ENCODE data around the gene FCHO1. TPM values are rescaled to one million over a fixed set of nuclear protein-coding genes. Genes with fewer than 3 reads are reported as not detected.

Gene FCHO1
- polyA plus RNA-seq, 2 of the 4 experiments (the other 2 are of a cell fraction): 1.7 to 13.6 TPM

DNA sequence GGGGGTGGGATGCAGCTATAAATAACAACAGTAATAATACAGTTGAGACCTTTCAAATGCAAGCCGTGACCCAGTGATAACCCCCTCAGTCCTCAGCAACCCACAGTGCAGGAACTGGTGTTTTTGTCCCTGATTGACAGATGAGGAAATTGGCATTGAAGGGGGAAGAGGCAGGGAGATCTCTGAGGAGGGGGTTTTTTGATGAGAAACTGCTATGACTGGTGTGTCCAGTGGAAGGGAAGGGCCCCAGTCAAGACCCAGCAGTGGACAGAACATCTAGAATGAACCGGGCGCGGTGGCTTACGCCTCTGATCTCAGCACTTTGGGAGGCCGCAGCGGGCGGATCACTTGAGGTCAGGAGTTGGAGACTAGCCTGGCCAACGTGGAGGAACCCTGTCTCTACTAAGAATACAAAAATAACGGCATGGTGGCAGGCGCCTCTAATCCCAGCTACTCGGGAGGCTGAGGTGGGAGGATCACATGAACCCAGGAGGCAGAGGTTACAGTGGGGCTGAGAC, 30.1 kb upstream of the FCHO1 start (continued):
- TF ChIP-seq, protein P1, sequence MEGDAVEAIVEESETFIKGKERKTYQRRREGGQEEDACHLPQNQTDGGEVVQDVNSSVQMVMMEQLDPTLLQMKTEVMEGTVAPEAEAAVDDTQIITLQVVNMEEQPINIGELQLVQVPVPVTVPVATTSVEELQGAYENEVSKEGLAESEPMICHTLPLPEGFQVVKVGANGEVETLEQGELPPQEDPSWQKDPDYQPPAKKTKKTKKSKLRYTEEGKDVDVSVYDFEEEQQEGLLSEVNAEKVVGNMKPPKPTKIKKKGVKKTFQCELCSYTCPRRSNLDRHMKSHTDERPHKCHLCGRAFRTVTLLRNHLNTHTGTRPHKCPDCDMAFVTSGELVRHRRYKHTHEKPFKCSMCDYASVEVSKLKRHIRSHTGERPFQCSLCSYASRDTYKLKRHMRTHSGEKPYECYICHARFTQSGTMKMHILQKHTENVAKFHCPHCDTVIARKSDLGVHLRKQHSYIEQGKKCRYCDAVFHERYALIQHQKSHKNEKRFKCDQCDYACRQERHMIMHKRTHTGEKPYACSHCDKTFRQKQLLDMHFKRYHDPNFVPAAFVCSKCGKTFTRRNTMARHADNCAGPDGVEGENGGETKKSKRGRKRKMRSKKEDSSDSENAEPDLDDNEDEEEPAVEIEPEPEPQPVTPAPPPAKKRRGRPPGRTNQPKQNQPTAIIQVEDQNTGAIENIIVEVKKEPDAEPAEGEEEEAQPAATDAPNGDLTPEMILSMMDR (IDR thresholded peaks at IDR 0.05): no peak
- TF ChIP-seq RFX5 (IDR thresholded peaks at IDR 0.05): no peak
- TF ChIP-seq FOSB (CRISPR knock-in tag; IDR thresholded peaks at IDR 0.05): no peak
- TF ChIP-seq, protein P2, sequence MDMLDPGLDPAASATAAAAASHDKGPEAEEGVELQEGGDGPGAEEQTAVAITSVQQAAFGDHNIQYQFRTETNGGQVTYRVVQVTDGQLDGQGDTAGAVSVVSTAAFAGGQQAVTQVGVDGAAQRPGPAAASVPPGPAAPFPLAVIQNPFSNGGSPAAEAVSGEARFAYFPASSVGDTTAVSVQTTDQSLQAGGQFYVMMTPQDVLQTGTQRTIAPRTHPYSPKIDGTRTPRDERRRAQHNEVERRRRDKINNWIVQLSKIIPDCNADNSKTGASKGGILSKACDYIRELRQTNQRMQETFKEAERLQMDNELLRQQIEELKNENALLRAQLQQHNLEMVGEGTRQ (IDR thresholded peaks at IDR 0.05): no peak

DNA sequence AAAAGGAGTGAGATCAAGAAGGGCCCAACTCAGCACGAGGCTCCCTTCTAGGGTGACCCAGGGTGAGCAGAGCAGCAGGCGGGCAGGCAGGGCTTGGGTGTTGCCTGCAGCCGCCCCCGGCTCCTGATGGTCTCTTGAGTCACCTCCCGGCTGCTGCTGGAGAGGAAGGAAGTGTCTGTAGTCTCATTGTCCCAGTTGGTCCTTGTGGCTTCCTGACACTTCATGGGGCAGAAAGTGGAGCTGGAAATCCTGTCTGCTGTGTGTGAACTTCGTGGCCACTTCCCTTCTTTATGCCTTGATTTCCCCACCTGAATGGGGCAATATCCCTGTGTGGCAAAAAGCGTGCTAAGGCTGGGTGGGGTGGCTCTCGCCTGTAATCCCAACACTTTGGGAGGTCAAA, 29.5 kb upstream of the FCHO1 start:
- Histone ChIP-seq H3K27ac (0 out of 6 replicates have a peak overlapping the region, but pooled peaks of 1 of the 2 experiments have one; percentile 13), H3K4me2 (no peak overlapping the region), H3K4me3 (no peak overlapping the region), H3K4me1 (peaks cover 14% of the 10 kb centered on the region), H3K9me3 (no peaks in the 10 kb centered on the region)
- DNase-seq (ENCODE audit: low read depth in 1 of 2, low spot score in 1 of 2) (no peak), FAIRE-seq (no peak), ATAC-seq (no peak)
- CTCF ChIA-PET: interaction anchor here (0.7 to 1.5 kb wide), 2 partner anchors 44 to 116 kb away, joined by 3 read pairs; no protein-coding TSS in a partner anchor
- TF ChIP-seq, protein P3, sequence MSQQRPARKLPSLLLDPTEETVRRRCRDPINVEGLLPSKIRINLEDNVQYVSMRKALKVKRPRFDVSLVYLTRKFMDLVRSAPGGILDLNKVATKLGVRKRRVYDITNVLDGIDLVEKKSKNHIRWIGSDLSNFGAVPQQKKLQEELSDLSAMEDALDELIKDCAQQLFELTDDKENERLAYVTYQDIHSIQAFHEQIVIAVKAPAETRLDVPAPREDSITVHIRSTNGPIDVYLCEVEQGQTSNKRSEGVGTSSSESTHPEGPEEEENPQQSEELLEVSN (IDR thresholded peaks at IDR 0.05; ENCODE audit: borderline replicate concordance, low read depth): no peak
- TF ChIP-seq HOXB13 (CRISPR knock-in tag; IDR thresholded peaks at IDR 0.05; ENCODE audit: low read depth): no peak
- TF ChIP-seq, protein P1 (IDR thresholded peaks at IDR 0.05): no peak
- TF ChIP-seq PHF8 (IDR thresholded peaks at IDR 0.05; ENCODE audit: borderline replicate concordance, low read depth): no peak
- TF ChIP-seq JUN (IDR thresholded peaks at IDR 0.05): no peak
- TF ChIP-seq, protein P4, sequence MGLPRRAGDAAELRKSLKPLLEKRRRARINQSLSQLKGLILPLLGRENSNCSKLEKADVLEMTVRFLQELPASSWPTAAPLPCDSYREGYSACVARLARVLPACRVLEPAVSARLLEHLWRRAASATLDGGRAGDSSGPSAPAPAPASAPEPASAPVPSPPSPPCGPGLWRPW (IDR thresholded peaks at IDR 0.05): no peak
- TF ChIP-seq HEYL (CRISPR knock-in tag; IDR thresholded peaks at IDR 0.05): no peak
- TF ChIP-seq ZFP36 (IDR thresholded peaks at IDR 0.05; ENCODE audit: borderline replicate concordance, partially characterized antibody): no peak
- TF ChIP-seq, protein P5, sequence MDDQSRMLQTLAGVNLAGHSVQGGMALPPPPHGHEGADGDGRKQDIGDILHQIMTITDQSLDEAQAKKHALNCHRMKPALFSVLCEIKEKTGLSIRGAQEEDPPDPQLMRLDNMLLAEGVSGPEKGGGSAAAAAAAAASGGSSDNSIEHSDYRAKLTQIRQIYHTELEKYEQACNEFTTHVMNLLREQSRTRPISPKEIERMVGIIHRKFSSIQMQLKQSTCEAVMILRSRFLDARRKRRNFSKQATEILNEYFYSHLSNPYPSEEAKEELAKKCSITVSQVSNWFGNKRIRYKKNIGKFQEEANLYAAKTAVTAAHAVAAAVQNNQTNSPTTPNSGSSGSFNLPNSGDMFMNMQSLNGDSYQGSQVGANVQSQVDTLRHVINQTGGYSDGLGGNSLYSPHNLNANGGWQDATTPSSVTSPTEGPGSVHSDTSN (IDR thresholded peaks at IDR 0.05): no peak
- no peak for TF ChIP-seq SMC3 (IDR thresholded peaks at IDR 0.05)
- TF ChIP-seq, protein P6, sequence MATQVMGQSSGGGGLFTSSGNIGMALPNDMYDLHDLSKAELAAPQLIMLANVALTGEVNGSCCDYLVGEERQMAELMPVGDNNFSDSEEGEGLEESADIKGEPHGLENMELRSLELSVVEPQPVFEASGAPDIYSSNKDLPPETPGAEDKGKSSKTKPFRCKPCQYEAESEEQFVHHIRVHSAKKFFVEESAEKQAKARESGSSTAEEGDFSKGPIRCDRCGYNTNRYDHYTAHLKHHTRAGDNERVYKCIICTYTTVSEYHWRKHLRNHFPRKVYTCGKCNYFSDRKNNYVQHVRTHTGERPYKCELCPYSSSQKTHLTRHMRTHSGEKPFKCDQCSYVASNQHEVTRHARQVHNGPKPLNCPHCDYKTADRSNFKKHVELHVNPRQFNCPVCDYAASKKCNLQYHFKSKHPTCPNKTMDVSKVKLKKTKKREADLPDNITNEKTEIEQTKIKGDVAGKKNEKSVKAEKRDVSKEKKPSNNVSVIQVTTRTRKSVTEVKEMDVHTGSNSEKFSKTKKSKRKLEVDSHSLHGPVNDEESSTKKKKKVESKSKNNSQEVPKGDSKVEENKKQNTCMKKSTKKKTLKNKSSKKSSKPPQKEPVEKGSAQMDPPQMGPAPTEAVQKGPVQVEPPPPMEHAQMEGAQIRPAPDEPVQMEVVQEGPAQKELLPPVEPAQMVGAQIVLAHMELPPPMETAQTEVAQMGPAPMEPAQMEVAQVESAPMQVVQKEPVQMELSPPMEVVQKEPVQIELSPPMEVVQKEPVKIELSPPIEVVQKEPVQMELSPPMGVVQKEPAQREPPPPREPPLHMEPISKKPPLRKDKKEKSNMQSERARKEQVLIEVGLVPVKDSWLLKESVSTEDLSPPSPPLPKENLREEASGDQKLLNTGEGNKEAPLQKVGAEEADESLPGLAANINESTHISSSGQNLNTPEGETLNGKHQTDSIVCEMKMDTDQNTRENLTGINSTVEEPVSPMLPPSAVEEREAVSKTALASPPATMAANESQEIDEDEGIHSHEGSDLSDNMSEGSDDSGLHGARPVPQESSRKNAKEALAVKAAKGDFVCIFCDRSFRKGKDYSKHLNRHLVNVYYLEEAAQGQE (IDR thresholded peaks at IDR 0.05): no peak
- TF ChIP-seq, protein P2 (IDR thresholded peaks at IDR 0.05): no peak
- TF ChIP-seq, protein P7, sequence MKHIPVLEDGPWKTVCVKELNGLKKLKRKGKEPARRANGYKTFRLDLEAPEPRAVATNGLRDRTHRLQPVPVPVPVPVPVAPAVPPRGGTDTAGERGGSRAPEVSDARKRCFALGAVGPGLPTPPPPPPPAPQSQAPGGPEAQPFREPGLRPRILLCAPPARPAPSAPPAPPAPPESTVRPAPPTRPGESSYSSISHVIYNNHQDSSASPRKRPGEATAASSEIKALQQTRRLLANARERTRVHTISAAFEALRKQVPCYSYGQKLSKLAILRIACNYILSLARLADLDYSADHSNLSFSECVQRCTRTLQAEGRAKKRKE (CRISPR knock-in tag; IDR thresholded peaks at IDR 0.05; ENCODE audit: low read depth): no peak
- no peak for TF ChIP-seq ZSCAN20 (CRISPR knock-in tag; IDR thresholded peaks at IDR 0.05)
- TF ChIP-seq CBX2 (IDR thresholded peaks at IDR 0.05; ENCODE audit: borderline replicate concordance, low read depth): no peak
- no peak for TF ChIP-seq NFE2L2 (conservative IDR thresholded peaks at IDR 0.05; ENCODE audit: low read length)
- TF ChIP-seq FOSL2 (IDR thresholded peaks at IDR 0.05): no peak
- no peak for TF ChIP-seq FOSL2 (CRISPR knock-in tag; IDR thresholded peaks at IDR 0.05)
- 85% methylated on average over 5 of the region's 8 CpGs for whole genome bisulfite sequencing (ENCODE audit: missing lambda C conversion rate)
- POLR2A ChIA-PET: no interaction called here

All from A549 (cell line).